GM18951 (cell line): ENCODE measurements around the gene ACTA1.
"Not testable (repeated sequence)": the region's sequence is repeated elsewhere in the genome, so short reads cannot be mapped to it uniquely, and the experiment has no call there.

Experiments used
- POLR2A ChIP-seq: IDR thresholded peaks from 4 replicates; pipeline ENCODE4 v1.6.1; 2011; ENCODE audit warnings: mild to moderate bottlenecking; ENCODE audit not compliant: insufficient read length, insufficient read depth; ENCODE audit errors: extremely low read depth
- in situ Hi-C: fragments of 300-500 bp; cut with MboI; formaldehyde crosslinking; loops from one replicate; pipeline ENCODE4 v1.12.0; 2022; ENCODE audit warnings: low sequenced_read_pairs, mixed read lengths, inconsistent platforms; ENCODE audit not compliant: unreplicated experiment

ACTA1 gene

GRCh38 chr1:229411434-229412055 lies 22.3 kb downstream of the ACTA1 start:
- TF ChIP-seq POLR2A: no peak
- in situ Hi-C loops: no loop called here

GRCh38 chr1:229410692-229411433 lies 23.0 kb downstream of the ACTA1 start:
- in situ Hi-C loops: no loop called here
- no peak for TF ChIP-seq POLR2A

DNA sequence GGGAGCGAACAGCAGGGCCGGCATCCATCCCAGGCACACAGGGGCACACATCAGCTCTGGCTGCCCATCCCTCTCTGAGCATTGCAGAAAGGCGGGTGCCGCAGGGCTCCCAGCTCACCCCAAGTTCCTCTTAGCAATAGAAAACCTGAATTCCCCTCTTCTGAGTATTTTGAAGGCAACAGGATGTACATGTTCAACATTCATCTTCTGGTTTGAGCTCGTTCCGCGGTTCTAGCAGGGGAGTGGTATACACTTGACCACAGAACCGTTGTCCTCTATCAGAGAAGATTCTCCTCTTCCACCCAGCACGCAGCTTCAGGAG lies 23.6 kb downstream of the ACTA1 start:
- no peak for TF ChIP-seq POLR2A
- in situ Hi-C loops: no loop called here

DNA sequence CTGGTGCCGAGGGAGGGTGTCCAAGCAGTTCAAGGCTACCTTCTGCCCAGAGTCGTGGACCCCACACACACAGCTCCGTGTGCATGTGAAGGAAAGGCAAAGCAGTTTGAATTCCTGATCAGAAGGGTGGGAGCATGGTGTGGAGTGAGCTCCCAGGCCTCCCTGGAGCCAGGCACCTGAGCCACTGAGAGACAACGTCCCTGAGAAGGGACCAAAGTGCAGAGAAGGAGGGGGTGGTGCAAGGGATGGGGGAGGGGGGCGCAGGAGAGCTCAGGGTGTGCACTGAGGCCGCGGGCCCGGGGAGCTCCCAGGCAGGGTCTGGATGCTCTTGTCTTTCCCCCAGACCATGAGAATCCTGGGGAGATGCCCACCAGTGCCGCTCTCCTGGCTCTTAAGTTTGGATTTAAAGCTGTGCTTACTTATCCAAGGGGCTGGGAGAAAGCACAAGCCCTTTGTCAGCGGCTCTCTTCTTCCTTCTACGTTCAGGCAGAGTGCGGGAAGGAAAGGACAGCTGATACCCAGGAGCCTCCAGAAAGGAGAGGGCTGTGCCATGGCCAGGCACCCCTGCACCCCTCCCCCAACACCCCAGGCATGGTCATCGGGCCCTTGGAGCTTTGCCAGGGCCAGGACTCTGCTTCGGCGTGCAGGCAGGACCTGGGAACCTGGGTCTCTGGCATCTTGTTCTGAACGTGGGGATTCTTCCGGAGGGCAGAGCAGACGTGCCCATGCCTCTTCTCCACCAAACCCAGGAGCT lies 24.1 kb downstream of the ACTA1 start:
- in situ Hi-C loops: no loop called here
- no peak for TF ChIP-seq POLR2A

DNA sequence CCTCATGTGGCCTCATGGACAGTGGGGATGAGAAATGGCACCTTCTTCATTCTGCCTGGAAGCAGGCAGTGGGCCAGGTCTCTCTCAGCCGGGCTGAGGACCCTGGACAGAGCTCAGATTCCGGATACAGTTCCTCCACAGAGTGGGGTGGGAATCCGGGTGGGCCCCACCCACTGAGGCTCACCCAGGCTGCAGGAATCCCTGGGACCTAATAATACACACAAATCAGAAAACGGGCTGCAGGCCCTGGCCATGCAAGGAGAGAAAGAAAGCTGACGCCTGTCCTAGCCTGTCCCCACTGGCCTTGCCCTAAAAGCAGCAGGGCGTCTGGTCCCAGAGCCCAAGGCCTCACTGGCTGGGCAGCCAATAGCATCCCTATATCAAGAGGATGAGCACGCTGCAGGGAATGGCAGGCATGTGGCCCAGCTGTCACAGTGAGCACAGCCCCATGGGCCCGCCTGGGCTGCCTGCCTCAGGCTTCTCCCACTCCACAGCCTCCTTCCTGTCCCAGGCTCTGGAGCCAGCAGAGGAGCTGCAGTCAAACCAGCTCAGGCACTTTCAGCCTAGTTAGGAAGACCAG lies 25.3 kb downstream of the ACTA1 start:
- no peak for TF ChIP-seq POLR2A
- in situ Hi-C loops: no loop called here

DNA sequence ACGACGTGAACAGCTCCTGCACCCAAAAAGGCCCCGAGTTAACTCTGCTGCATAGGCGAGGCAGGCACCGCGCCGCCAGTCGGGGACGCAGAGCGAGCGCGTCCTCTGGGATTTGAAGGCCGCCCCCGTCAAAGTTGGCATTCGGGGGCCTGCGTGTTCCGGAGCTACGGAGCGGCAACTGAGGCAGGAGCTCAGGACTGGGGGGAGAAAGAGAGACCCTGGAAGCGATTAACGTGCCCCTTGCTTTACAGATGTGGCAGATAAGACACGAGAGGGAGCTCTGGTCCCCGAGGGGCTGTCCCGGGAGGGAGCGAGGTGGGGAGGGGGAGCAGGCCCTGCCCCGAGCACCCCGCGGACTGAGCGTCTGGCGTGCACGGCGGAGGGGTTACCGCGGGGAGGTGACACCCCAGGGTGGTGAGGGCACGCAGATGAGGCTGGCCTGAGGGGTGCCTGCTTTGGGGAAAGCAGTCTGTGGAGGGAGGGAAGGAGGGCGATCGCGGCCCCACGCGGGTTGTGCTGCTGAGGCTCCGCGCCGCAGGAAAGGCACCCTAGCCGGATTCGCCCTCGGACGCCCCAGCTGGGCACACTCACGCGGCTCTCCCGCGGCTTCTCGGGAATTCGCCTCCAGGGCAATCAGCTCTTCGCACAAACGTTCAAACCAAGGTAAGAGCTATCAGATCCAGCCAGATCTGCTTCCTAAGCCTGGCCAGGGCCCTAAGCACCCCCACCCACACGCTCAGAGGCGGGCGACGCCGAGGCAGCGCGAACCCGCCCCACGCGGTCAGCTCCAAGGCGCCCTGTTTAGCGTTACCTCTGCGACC lies 26.5 kb downstream of the ACTA1 start:
- in situ Hi-C loops: no loop called here
- no peak for TF ChIP-seq POLR2A

DNA sequence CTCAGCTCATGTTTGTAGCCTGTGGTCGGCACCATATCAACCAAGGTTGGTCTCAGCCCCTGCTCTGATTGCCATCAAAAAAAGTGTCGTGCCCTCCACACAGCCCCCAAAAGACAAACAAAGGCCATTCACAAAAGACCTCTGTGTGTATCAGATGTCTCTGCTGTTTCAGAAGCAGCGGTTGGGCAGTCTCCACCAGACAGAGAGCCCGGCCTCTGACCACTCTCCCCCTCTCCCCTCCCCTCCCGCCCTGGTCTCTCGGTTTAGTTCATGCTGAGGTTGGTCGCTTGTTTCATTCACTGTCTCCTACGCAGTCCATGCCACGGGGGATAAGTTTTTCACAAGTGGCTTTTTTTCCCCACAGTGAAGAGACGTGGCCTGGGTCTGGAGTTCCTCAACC lies 27.1 kb downstream of the ACTA1 start:
- in situ Hi-C loops: no loop called here
- no peak for TF ChIP-seq POLR2A

- TF ChIP-seq POLR2A: no peak
- in situ Hi-C loops: no loop called here
Observed at GRCh38 chr1:229403573-229403972, 30.3 kb downstream of the ACTA1 start.

GRCh38 chr1:229402993-229403392 lies 30.9 kb downstream of the ACTA1 start:
- no peak for TF ChIP-seq POLR2A
- in situ Hi-C loops: no loop called here

GRCh38 chr1:229402329-229402728 lies 31.6 kb downstream of the ACTA1 start:
- in situ Hi-C loops: not testable (repeated sequence)

DNA sequence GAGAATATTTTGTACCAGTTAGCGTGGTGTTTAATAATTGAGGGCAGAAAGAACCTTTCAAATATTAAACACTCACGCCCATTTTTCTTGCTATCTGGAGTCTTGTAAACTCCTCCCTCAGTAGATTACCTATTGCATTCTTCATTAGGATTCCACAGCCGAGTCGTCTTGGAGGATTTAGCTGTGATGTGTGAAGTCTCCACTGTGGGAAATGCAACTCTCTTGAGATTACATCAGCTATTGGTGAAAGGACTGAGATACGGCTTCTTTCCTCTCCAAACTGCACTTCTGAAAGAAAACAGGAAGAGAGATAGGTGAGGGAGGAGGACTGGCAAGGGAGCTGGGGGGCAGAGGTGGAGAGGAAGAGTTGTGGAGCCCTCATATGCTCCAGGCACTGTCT lies 36.1 kb downstream of the ACTA1 start:
- no peak for TF ChIP-seq POLR2A
- in situ Hi-C loops: no loop called here

GRCh38 chr1:229396585-229397206 lies 37.2 kb downstream of the ACTA1 start:
- TF ChIP-seq POLR2A: no peak
- in situ Hi-C loops: no loop called here

- in situ Hi-C loops: not testable (repeated sequence)
Observed at GRCh38 chr1:229394517-229394916, 39.4 kb downstream of the ACTA1 start.

GRCh38 chr1:229392936-229393335 lies 41.0 kb downstream of the ACTA1 start:
- no peak for TF ChIP-seq POLR2A
- in situ Hi-C loops: no loop called here
